Activated CD8-positive, alpha-beta memory T cell treated with anti-CD3 and anti-CD28 coated beads, Interleukin-2, amount 50 U/mL, for 48 hours (primary cell): Measurements from ENCODE around the gene THBD.

ENCODE experiments used
- DNase-seq: peaks from one replicate; pipeline ENCODE4 v3.0.0-alpha.2; 2020

Gene THBD

GRCh38 chr20:23083553-23084220, 34.2 kb upstream of the THBD start:
- DNase-seq, result no peak

- no peak for DNase-seq
Measured at GRCh38 chr20:23082846-23083552, 33.5 kb upstream of the THBD start.

DNA sequence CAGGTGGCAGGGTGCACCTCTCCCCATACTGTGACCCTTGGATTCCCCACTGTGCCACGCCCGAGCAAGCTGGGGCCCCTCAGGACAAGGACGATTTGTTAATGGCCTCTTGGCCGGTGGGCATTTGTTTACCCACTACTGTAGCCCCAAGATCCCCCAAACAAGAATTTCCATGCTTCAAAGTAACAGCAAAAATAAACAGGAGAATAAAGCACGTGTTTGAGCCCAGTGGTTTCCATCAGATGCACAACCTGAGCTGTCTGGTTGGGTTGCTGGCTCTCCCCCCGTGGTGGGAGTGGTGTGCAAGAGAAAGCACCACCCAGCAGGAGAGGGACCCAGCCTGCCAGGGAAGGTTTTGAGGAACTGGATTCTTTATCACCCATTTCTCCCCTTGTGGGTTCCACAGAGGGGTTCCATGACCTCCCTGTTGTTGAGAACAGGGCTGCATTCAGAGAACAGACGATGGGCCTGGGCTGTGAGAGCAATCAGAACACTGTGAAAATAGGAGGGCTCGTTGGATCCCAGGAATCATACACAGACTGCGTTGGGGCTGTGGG, 31.9 kb upstream of the THBD start:
- DNase-seq, result no peak

DNA sequence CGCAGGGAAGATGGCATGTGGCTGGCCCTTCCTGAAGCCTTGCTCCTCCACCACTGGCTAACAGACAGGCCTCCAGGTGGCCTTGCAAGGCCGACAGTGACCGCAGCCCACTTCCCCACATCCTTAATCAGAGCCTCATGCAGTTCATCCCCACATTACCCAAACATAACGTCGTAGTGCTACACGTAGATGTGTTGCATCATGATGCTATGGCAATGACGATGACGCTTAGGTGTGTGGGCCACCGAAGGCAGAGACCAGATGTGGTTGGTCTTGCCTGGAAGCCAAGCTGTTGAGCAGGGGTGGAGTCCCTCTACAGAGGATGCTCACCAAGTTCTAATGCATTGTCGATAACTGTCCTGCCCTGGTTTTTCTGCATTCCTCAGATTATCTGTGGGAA, 31.0 kb upstream of the THBD start:
- DNase-seq, result no peak

DNA sequence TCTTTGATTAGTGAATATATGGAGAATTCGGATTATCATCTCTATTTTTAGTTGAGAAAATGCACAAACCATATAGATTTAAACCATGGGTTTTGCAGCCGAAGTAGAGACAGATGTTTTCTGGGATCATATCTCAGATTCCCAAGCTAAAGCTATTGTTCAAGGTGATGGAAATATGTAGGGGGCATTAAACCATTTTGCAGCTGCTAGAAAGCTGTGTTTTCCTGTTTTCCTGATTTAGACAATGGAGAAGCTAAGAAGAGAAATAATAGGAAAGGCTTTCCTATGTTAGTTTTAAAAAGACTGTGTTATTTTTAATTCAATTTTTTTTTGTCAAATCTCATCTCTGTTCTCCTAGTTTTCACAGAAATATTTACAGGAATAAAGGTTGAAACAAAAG, 30.5 kb upstream of the THBD start:
- DNase-seq, result no peak

- DNase-seq, result no peak
Measured at GRCh38 chr20:23079016-23079351, 29.5 kb upstream of the THBD start.

DNA sequence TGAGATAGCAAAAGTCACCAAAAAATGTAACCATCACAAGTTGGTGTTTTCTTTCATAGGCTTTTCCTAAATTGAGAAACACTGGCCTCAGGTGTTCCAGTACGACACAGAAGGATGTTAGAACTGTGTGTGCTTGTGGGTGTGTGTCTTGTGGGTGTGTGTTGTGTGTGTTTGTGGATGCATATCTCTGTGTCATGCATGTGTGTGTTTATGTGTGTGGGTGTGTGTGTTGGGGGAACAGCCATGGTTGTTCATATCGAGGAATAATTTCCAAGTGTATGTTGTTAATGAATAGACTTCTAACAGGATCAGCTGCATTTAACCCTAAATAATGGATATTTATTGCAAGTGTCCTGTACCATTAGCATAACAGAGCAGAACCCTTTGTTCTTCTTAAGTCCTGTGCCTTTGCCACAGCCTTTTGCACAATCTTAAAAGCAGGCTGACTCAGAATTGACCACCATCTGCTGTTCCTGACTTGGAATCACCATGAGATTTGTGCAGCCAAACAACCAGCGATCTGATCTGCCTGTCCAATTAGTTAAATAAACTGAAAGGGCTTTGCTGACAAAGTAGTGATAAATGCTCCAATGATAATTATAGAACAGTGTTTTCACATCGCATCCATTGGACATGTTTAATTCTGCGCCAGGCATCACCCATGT, 29.0 kb upstream of the THBD start:
- DNase-seq, result no peak

DNA sequence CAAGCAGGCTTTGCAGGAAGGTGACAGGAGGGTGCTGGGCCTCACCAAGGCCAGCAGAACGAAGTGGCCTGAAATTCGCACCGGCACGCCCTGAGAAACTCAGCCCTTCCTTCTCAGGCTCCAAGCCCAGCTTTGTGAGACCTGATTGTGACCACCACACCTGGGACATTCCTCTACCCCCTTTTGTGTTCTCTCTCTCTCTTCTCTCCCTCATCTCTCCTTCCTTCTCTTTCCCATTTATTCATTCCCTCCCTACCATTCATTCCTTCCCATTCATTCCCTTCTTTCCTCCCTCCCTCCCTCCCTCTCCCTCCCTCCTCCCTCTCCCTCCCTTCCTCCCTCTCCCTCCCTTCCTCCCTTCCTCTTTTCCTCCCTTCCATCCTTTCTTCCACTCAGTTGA, 27.8 kb upstream of the THBD start:
- DNase-seq, result no peak

DNA sequence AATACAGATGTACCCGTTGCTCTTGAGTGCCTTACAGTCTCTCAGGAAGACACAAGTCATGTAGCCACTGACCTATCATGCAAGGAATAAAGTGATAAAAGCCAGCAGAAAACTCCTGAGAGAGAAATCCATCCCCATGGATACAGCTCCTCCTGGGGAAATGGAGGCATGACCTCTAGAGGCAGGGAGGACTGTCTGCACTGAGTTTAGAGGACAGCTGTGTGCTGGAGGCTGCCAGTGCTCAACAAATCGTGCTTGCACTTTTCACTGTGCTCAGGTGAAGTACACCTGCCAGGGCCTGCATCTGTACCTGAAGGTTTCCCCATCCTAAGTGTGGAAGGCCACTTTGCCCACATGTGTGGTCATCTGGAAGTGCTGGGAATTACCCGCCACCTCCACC, 24.6 kb upstream of the THBD start:
- DNase-seq, result no peak

- DNase-seq, result no peak
Measured at GRCh38 chr20:23072892-23073586, 23.6 kb upstream of the THBD start.

DNA sequence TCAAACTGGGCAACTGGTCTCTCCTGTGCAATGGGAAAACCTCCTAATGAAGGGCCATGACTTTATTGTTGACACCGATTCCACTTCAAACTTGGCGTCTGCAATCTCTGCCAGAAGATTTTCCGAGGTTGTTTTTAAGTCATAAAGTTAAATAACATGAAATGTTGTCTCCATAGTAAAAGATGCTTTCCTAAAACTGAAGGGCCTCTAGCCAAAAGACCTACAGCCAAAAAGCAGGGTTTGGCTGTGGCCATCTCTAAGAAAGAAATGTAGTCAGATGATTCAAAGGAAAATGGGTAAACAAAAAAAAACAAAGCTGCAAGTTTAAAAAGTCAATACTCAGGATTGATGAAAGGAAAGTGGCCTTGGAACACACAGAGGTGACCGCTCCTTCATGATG, 22.5 kb upstream of the THBD start:
- DNase-seq, result no peak

DNA sequence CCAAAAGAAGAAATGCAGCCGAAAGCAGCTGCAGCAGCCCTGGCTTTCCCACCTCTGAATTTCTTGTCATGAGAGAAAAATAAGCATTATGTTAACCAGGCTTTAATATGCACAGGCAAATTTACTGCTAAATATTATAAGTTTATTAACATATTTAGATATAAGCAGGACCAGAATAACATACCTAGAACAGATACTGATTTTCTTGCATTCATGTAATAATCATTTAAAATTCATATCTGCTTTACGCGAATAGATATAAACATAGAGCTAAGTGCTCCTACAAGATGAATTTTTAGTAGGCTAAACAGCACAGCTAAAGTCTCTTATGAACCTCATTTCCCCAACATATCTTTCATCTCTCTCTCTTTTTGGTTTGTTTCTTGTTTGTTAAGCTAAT, 21.9 kb upstream of the THBD start:
- no peak for DNase-seq

DNA sequence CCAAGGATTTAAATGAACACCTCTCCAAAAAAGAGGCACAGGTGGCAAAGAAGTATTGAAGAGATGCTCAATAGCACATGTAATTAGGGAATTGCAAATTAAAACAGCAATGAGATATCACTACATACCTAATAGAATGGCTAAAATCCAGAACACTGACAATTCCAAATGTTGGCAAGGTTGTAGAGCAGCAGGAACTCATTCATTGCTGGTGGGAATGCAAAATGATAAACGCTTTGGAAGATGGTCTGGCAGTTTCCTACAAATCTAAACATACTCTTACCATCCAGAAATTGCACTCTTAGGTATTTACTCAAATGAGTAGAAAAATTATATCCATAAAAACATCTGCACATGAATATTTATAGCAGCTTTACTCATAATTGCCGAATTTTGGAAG, 19.6 kb upstream of the THBD start:
- no peak for DNase-seq

DNA sequence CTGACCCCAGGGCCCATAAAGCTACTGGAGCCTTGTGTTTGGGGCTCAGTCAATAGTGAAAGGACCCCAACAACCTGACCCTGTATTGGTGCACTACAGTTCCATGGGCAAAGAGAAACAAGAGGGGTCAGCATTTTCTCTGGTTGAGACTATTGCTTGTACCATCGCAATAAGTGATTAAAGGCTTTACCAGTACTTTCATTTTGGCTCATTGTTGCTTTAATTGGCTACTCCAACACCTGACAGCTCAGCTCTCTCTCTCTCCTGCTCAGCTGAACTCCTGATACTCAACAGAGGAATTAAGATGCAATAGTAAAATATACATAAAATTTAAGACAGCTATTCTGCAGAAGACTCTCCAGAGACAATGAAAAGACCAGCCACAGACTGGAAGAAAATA, 18.8 kb upstream of the THBD start:
- DNase-seq, result no peak

DNA sequence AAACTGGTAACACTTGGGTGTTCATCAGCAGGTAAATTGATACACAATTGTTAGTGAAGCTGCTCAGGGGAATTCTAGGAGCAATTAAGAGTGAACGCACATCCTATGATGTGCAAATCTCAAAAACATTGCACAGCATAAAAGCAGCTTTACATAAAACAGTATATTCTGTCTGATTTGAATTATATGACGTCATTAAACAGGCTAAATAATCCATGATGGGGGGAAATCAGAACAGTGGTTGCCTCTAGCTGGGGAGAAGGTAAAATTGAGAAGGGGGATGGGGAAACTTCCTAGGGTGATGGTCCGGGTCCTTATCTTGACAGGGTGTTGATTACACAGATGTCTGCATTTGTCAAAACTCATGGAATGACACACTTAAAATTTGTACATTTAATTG, 17.3 kb upstream of the THBD start:
- DNase-seq, result no peak

DNA sequence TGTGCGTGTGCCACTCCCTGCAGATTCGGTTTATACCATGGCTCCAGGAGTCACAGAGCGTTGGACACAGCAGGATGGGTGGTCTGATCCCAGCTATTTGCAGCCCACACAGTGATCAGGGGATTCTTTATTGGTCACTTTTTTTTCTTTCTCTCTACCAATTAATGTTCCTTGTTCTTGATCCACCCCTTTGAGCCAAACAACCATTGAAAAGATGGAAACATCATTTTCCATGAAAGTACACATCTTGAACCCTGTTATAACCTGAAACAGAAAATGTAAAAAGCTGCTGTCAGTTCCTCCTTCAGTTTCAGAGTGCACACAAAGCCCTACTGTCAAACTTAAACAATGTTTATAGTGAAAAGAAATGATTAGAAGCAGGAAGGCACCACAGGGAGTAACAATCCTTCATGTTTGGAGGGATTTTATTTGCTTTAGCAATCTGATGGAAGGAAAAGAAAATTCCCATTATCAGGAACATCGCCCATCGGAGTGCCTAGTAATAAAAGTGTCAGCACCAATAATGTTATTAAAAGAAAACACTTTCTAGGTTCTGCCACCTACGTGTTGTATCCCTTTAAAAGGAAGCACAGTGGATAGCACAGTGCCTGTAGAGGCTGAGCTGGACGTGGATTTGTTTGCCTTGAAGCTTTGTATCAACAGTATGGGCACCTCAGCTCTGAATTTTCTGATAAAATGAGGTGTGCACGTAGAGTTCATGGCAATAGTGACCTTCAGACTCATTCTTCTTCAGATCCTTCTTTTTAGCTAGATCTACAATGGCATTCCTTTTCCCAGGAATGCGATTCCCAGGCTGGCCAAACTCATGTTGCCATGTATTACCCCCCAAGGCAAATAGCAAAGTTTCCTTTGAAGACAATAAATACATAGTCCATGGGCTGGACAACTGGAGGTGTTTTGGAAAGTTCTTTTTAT, 16.1 kb upstream of the THBD start:
- DNase-seq, result no peak

DNA sequence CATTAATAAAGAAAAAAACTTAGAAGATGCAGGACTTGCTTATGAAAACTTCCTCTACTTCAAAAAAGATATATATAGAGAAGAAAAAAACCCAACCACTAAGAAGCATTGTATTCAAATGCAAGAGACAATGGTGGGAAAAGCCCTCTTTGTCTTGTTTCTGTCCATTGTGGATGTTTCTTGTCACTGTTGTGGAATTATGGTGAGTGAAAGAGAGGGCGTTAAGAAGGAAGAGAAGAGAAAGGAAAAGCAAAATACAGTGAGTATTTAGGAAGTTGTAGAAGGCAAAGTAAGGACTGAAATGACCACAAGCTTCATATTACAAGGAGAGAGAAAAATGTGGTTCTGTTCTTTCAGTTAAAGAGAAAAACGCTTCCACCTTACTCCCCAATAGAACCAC, 14.1 kb upstream of the THBD start:
- DNase-seq, result no peak

DNA sequence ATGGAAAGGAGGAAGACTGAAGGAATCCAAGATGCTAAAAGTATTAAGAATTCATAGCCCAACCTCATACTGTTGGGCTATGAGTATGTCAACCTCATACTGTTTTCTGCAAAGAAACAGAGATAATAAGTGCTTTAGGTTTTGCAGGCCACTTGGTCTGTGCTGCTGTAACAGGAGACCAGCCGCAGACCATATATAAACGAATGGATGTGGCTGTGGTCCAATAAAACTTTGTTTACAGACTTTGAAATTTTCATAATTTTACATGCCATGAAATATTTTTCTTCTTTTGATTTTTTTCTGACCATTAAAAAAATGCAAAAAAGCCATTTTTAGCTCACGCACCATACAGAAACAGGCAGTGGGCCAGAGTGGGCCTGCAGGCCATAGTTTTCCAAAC, 13.7 kb upstream of the THBD start:
- no peak for DNase-seq

DNA sequence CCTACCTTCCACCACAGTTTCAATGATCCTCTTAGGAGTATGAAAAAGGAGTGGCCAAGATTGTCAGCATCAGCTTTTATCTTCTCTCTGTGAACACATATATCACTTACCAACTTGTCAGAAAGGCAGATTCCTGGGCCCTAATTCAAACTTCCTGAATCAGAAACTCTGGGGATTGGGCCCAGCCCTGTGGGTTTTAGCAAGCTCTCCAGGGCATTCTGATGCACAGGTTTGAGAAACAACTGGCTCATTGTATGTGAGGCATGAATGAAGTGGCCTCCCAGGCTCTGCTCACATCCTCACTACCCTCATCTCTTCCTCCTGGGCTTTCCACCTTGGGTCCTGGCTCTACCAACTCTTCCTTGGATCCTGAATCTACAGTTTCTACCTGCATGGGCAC, 13.2 kb upstream of the THBD start:
- DNase-seq, result no peak

DNA sequence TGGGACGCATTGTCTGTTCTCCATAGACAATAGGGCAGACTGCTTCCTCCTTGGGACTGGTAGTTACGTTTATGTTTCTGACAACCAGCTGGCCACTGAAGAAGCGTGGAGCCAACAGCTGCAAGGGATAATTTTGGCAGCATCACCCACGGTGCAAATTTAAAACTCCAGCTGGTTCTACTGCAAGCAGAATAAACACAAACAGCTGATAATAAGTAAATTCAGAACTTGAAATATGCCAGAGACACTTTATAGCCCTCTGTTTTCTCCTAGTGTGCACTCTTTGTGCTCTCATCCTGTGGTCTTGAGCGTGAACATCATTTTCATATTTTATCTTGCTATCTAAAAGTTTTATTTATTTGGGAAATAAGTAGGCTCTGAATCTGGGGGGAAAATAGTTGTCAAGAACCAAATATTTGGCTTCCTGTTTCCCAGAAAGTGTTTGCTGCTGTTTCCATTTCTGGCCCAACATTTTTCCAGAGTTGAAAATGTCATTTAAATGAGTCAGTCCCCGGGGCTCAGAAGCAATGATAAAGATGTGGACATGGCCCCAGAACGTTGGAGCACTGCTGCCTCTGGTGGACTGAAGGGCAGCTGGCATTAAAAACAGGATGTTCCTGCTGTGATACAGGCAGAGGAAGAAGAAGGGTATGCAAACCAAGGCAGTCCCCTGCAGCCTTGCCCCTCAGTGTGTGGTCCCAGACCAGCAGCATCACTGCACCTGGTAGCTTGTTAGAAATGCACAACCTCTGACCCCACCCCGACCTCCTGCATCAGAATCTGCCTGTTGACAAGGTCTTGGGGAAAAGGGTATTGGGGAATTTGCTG, 12.5 kb upstream of the THBD start:
- no peak for DNase-seq

- DNase-seq, result no peak
Measured at GRCh38 chr20:23061262-23061661, 11.8 kb upstream of the THBD start.

- DNase-seq, result no peak
Measured at GRCh38 chr20:23060629-23061028, 11.2 kb upstream of the THBD start.
